Measurements from ENCODE around the gene SIGLEC6.

Gene SIGLEC6

GRCh38 chr19:51473009-51473707 is 58.3 kb downstream of the SIGLEC6 start:
- peak; percentile 84 for DNase-seq (ENCODE audit: low read depth)

- DNase-seq (ENCODE audit: low read depth): no peak
Observed at GRCh38 chr19:51472607-51473006, 58.9 kb downstream of the SIGLEC6 start.

- DNase-seq (ENCODE audit: low read depth): no peak
Observed at GRCh38 chr19:51471527-51471926, 59.9 kb downstream of the SIGLEC6 start.

- no peak for DNase-seq (ENCODE audit: low read depth)
Observed at GRCh38 chr19:51470966-51471365, 60.5 kb downstream of the SIGLEC6 start.

- DNase-seq (ENCODE audit: low read depth): no peak
Observed at GRCh38 chr19:51469629-51470028, 61.8 kb downstream of the SIGLEC6 start.

- DNase-seq (ENCODE audit: low read depth): no peak
Observed at GRCh38 chr19:51469162-51469561, 62.3 kb downstream of the SIGLEC6 start.

GRCh38 chr19:51468545-51468920 is 62.9 kb downstream of the SIGLEC6 start:
- DNase-seq (ENCODE audit: low read depth): no peak

GRCh38 chr19:51467864-51468544 is 63.5 kb downstream of the SIGLEC6 start:
- no peak for DNase-seq (ENCODE audit: low read depth)
